MCF 10A (cell line): ENCODE results near the gene AQP5. TPM values are rescaled to one million over a fixed set of nuclear protein-coding genes. Genes with fewer than 3 reads are reported as not detected.
"Not testable (repeated sequence)": the region's sequence is repeated elsewhere in the genome, so short reads cannot be mapped to it uniquely, and the experiment has no call there.

Experiments used
- BruUV-seq: library from RNA; stranded (reverse); fragments of 400-500 nt; replicated peaks from 2 replicates; lab custom pipeline; 2021; lab: Mats Ljungman, UMichigan
- CTCF ChIA-PET: fragments of 300-600 bp; sonication (Branson Sonifier 250); formaldehyde crosslinking; extraction: SDS; loops from one replicate; lab custom pipeline; 2021; ENCODE audit warnings: antibody characterized with exemption, inconsistent platforms; lab: Yijun Ruan, JAX
- POLR2A ChIA-PET: fragments of 300-600, 350-650 bp; sonication (Branson Sonifier 250); formaldehyde crosslinking; extraction: SDS; loops from one replicate; lab custom pipeline; 2020; ENCODE audit warnings: antibody characterized with exemption, inconsistent platforms; lab: Yijun Ruan, JAX
- DNase-seq: peaks from one replicate; pipeline ENCODE4 v3.0.0-alpha.2; 2018; ENCODE audit not compliant: unreplicated experiment
- H3K27ac Mint-ChIP-seq: one replicate; pipeline ENCODE4 v1.8.0; 2022; ENCODE audit warnings: mild to moderate bottlenecking, low read depth, mixed read lengths; ENCODE audit not compliant: unreplicated experiment
- H3K27me3 Mint-ChIP-seq: one replicate; pipeline ENCODE4 v1.8.0; 2022; ENCODE audit warnings: mixed read lengths; ENCODE audit not compliant: insufficient read depth, unreplicated experiment
- H3K36me3 Mint-ChIP-seq: one replicate; pipeline ENCODE4 v1.8.0; 2022; ENCODE audit warnings: mild to moderate bottlenecking, moderate library complexity, mixed read lengths; ENCODE audit not compliant: insufficient read depth, unreplicated experiment
- H3K4me1 Mint-ChIP-seq: one replicate; pipeline ENCODE4 v1.8.0; 2022; ENCODE audit warnings: mixed read lengths; ENCODE audit not compliant: insufficient read depth, unreplicated experiment
- H3K4me3 Mint-ChIP-seq: one replicate; pipeline ENCODE4 v1.8.0; 2022; ENCODE audit warnings: mild to moderate bottlenecking, moderate library complexity, mixed read lengths; ENCODE audit not compliant: unreplicated experiment
- H3K9me3 Mint-ChIP-seq: one replicate; pipeline ENCODE4 v1.8.0; 2022; ENCODE audit warnings: mixed read lengths; ENCODE audit not compliant: unreplicated experiment
- intact Hi-C: fragments of 100-400 bp; cut with micrococcal nuclease; formaldehyde crosslinking; loops from 2 replicates; pipeline ENCODE4 v1.14.1; 2022
- total RNA-seq: library from RNA; stranded (reverse); gene quantifications from 2 replicates; pipeline ENCODE4 v1.2.3, GENCODE V29; 2022
- TF ChIP-seq, protein P1 (sequence below): fragments of 200-600 bp; IDR thresholded peaks from one replicate; pipeline ENCODE4 v1.8.0; 2022; ENCODE audit warnings: antibody characterized with exemption, mild to moderate bottlenecking; ENCODE audit not compliant: unreplicated experiment

Gene AQP5
- total RNA-seq, 1 experiment from 2014 or later = not detected

DNA sequence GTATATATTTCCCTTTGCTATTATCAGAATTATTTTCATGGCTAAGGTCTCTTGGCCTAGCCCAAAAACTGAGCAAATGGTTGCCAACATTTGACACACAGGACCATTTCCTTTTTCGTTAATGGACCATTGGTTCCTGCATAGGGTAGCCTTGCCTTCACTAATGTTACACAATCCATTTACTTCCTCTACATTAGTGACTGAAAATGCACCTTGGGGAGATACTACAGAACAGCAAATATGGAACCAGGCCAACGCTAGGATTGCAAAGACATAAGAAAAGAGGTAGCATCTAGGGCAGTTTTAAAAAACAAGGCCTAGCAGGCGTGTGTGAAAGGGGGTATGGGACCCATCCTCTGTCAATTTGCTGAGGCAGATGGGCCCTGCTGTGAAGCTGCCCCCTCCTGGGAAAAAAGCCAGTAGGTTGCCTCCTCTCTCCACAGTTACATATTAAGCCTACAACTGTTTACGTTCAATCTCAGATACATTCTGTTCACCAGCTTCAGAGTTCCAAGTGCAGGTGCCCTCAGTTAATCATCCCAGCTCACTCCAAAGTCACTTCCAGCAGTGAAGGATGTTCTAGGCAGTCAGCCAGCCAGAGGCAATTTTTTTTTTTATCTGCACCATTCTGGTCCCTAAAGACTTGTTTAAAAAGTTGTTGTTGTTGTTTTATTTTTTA is 26.1 kb downstream of the AQP5 start:
- ChIA-PET CTCF (interaction anchor here (0.9 kb wide), 1 partner anchor 21 kb away, joined by 3 read pairs; no protein-coding TSS in a partner anchor), POLR2A (no interaction called here)
- TF ChIP-seq, protein P1, sequence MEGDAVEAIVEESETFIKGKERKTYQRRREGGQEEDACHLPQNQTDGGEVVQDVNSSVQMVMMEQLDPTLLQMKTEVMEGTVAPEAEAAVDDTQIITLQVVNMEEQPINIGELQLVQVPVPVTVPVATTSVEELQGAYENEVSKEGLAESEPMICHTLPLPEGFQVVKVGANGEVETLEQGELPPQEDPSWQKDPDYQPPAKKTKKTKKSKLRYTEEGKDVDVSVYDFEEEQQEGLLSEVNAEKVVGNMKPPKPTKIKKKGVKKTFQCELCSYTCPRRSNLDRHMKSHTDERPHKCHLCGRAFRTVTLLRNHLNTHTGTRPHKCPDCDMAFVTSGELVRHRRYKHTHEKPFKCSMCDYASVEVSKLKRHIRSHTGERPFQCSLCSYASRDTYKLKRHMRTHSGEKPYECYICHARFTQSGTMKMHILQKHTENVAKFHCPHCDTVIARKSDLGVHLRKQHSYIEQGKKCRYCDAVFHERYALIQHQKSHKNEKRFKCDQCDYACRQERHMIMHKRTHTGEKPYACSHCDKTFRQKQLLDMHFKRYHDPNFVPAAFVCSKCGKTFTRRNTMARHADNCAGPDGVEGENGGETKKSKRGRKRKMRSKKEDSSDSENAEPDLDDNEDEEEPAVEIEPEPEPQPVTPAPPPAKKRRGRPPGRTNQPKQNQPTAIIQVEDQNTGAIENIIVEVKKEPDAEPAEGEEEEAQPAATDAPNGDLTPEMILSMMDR = no peak
- H3K36me3 Mint-ChIP-seq = peaks cover 45% of the 10 kb centered on the region
- intact Hi-C loops = no loop called here
- H3K27ac Mint-ChIP-seq = no peak overlapping the region
- no peak for DNase-seq
- no peaks in the 10 kb centered on the region for H3K27me3 Mint-ChIP-seq
- no peak overlapping the region for H3K4me3 Mint-ChIP-seq
- BruUV-seq = no TSS peak
- peaks cover 18% of the 10 kb centered on the region for H3K4me1 Mint-ChIP-seq
- no peaks in the 10 kb centered on the region for H3K9me3 Mint-ChIP-seq

DNA sequence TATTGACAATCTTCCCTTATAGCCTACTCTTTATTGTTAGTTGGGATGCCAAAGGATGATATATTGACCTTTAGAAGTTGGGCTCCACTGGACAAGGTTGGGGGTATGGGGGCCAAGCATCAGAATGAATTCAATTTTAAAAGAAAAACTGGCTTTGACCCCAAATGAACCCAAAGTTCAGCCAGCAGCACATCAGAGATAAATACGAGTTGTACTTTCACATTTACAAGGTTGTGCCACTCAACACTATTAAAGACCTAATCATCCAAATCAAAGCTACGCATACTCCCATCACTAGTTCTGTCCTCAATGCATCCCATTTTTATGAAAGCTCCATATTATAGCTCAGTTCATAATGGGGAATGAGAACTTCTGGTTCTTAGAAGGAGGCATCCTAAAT is 27.7 kb downstream of the AQP5 start:
- BruUV-seq = TSS peak; percentile 72
- peaks cover 15% of the 10 kb centered on the region for H3K4me1 Mint-ChIP-seq
- H3K4me3 Mint-ChIP-seq, intact Hi-C loops, DNase-seq, H3K9me3 Mint-ChIP-seq, H3K27me3 Mint-ChIP-seq, H3K27ac Mint-ChIP-seq: not testable (repeated sequence)
- peaks cover 61% of the 10 kb centered on the region for H3K36me3 Mint-ChIP-seq
- ChIA-PET POLR2A (interaction anchor here (0.6 to 1.2 kb wide), 3 partner anchors 12 to 28 kb away, joined by 3 to 5 read pairs (median 3); no protein-coding TSS in a partner anchor), CTCF (interaction anchor here (1.1 to 1.2 kb wide), 2 partner anchors 15 to 21 kb away, joined by 3 read pairs; no protein-coding TSS in a partner anchor)

DNA sequence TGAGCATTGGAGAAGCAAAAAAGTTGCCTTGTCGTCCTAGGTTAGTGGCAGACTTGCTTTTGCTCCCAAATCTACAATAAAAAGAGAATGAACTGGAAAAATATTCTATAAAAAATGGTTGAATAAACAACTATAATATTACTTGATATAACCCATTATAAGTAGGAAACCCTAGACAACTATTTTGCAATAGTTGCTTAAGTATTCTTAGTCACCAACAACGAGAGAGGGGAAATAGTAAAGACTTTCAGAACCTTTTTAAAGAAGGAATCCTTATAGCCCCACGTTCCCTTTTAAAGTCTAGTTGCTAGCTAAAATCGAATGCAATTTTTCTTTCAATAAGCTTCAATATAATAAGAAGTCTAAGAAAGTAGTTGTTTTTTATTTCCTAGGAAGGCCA is 28.6 kb downstream of the AQP5 start:
- Mint-ChIP-seq H3K27ac (no peak overlapping the region), H3K4me1 (peaks cover 12% of the 10 kb centered on the region), H3K9me3 (no peaks in the 10 kb centered on the region), H3K4me3 (no peak overlapping the region), H3K27me3 (no peaks in the 10 kb centered on the region), H3K36me3 (peaks cover 70% of the 10 kb centered on the region)
- TF ChIP-seq, protein P1 = no peak
- DNase-seq = peak; percentile 31
- BruUV-seq = no TSS peak
- intact Hi-C loops = no loop called here
- POLR2A ChIA-PET = interaction anchor here (0.6 to 1.4 kb wide), 4 partner anchors 11 to 27 kb away, joined by 3 to 9 read pairs (median 4); no protein-coding TSS in a partner anchor
- CTCF ChIA-PET = interaction anchor here (0.9 to 3.4 kb wide), 2 partner anchors 18 to 24 kb away, joined by 3 to 12 read pairs; no protein-coding TSS in a partner anchor

DNA sequence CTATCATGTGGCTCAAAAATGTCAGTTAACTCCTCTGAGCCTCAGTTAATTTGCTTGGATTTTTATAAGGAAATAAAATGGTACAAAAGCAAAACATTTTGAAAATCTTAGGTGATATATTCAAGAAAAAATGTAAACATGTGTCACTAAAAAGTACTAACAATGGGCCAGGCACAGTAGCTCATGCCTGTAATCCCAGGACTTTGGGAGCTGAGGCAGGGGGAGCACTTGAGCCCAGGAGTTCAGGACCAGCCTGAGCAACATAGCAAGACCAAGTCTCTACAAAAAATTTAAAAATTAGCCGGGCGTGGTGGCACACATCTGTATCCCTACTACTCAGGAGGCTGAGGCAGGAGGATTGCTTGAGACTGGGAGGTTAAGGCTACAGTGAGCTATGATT is 36.8 kb downstream of the AQP5 start:
- no peak overlapping the region for H3K4me3 Mint-ChIP-seq

More for the DNA sequence above, 36.8 kb downstream of the AQP5 start:
- Mint-ChIP-seq H3K9me3 (no peaks in the 10 kb centered on the region), H3K4me1 (no peaks in the 10 kb centered on the region), H3K27me3 (no peaks in the 10 kb centered on the region), H3K36me3 (peaks cover 91% of the 10 kb centered on the region), H3K27ac (no peak overlapping the region)
- CTCF ChIA-PET = interaction anchor here (0.6 to 2.5 kb wide), 3 partner anchors 29 to 60 kb away, joined by 3 to 8 read pairs (median 5); no protein-coding TSS in a partner anchor
- BruUV-seq = no TSS peak
- intact Hi-C loops = no loop called here
- TF ChIP-seq, protein P1 = no peak
- POLR2A ChIA-PET = interaction anchor here (1.4 kb wide), 1 partner anchor 11 kb away, joined by 3 read pairs; no protein-coding TSS in a partner anchor
- no peak for DNase-seq
